AG04450 (cell line): Measurements from ENCODE around the gene CASP7. TPM values are rescaled to one million over a fixed set of nuclear protein-coding genes. Genes with fewer than 3 reads are reported as not detected.

Experiments used
- CTCF ChIA-PET: fragments of 300-600, 350-600 bp; formaldehyde crosslinking; extraction: SDS; loops from one replicate; lab custom pipeline; 2022; ENCODE audit warnings: antibody characterized with exemption, inconsistent platforms; lab: Charles Lee
- POLR2A ChIA-PET: fragments of 350-600 bp; formaldehyde crosslinking; extraction: SDS; loops from one replicate; lab custom pipeline; 2021; ENCODE audit warnings: antibody characterized with exemption, inconsistent platforms; lab: Yijun Ruan, JAX
- DNase-seq: peaks from one replicate; pipeline ENCODE4 v3.0.0-alpha.2; 2011; ENCODE audit warnings: low read depth, low spot score
- H3K27ac ChIP-seq: one replicate; pipeline ENCODE4 v1.5.1; 2012; ENCODE audit warnings: low read depth, low read length, control low read depth
- H3K27me3 ChIP-seq: one replicate; pipeline ENCODE4 v1.6.0; 2012; ENCODE audit warnings: low read length; ENCODE audit not compliant: control insufficient read depth, insufficient read depth
- H3K4me3 ChIP-seq: 2 replicates; pipeline ENCODE4 v1.5.1; 2011; ENCODE audit warnings: mild to moderate bottlenecking, low read depth, low read length, control low read depth
- H3K9me3 ChIP-seq: 2 replicates; pipeline ENCODE4 v1.5.1; 2012; ENCODE audit warnings: low read length; ENCODE audit not compliant: control insufficient read depth, insufficient read depth
- polyA plus RNA-seq: library from polyadenylated mRNA; depleted of rRNA; stranded (reverse); fragments of >200 nt; gene quantifications from 2 replicates; pipeline ENCODE4 v1.2.3, GENCODE V29; 2011
- TF ChIP-seq, protein P1 (sequence below): IDR thresholded peaks from 2 replicates; pipeline ENCODE4 v1.5.1; 2011; ENCODE audit warnings: low read depth, low read length, control low read depth, inconsistent platforms

The CASP7 gene
- polyA plus RNA-seq, 1 experiment = 33.7 TPM

DNA sequence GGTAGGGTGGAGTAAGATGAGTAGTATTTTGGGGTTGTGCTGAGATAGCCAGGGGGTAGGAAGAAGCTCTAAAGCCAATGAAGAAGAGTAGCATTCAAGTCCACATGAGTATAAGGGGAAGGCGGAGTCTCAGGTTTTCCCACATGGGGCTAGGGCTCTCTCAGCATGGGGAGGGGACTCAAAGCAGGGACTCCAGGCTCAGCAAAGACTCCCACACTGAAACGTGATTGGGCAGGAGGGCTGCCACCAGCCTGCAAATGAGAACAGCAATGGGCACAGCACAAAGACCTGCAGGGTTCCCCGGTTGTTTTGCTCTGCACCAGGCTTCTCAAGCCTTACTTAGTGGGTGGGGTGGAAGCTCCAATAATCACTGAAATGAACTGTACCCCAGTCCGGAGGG is 14.4 kb upstream of the CASP7 start:
- Histone ChIP-seq H3K27me3 (no peaks in the 10 kb centered on the region), H3K9me3 (peaks cover 2% of the 10 kb centered on the region; the same call in 1 of the 2 replicates), H3K27ac (no peak overlapping the region), H3K4me3 (no peak overlapping the region)
- CTCF ChIA-PET = interaction anchor here (1.3 kb wide), 1 partner anchor 14 kb away, joined by 10 read pairs; no protein-coding TSS in a partner anchor
- no peak for DNase-seq
- POLR2A ChIA-PET = no interaction called here
- TF ChIP-seq, protein P1, sequence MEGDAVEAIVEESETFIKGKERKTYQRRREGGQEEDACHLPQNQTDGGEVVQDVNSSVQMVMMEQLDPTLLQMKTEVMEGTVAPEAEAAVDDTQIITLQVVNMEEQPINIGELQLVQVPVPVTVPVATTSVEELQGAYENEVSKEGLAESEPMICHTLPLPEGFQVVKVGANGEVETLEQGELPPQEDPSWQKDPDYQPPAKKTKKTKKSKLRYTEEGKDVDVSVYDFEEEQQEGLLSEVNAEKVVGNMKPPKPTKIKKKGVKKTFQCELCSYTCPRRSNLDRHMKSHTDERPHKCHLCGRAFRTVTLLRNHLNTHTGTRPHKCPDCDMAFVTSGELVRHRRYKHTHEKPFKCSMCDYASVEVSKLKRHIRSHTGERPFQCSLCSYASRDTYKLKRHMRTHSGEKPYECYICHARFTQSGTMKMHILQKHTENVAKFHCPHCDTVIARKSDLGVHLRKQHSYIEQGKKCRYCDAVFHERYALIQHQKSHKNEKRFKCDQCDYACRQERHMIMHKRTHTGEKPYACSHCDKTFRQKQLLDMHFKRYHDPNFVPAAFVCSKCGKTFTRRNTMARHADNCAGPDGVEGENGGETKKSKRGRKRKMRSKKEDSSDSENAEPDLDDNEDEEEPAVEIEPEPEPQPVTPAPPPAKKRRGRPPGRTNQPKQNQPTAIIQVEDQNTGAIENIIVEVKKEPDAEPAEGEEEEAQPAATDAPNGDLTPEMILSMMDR = no peak

DNA sequence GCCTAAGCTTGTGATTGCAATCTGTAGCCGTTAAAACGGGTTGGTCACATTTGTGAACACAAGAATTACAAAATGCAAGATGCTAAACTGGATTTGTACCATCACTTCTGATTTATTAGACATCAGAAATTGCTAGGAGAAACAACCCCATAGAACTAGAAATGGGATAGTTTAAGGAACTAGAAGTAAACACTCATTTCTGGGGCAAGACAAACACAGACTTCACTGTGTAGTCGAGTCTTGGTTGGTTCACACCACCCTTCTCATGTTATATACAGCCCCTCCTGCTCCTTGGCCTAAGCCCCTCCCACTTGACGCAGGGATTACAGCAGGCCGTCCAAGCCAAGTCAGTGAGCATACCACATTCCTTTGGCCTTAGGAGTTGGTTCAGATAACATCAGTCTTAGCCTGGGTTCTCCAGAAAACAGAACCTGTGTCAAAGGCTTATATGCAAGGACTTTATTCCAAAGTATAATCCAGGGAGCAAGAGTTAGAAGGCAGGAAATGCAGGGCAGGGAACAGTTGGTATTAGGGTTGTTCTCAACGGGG is 13.8 kb upstream of the CASP7 start:
- TF ChIP-seq, protein P1 = no peak
- Histone ChIP-seq H3K4me3 (no peak overlapping the region), H3K27me3 (peaks cover 3% of the 10 kb centered on the region), H3K27ac (no peak overlapping the region), H3K9me3 (peaks cover 5% of the 10 kb centered on the region; the same call in 1 of the 2 replicates)
- CTCF ChIA-PET = no interaction called here
- peak; percentile 68 for DNase-seq
- POLR2A ChIA-PET = no interaction called here

DNA sequence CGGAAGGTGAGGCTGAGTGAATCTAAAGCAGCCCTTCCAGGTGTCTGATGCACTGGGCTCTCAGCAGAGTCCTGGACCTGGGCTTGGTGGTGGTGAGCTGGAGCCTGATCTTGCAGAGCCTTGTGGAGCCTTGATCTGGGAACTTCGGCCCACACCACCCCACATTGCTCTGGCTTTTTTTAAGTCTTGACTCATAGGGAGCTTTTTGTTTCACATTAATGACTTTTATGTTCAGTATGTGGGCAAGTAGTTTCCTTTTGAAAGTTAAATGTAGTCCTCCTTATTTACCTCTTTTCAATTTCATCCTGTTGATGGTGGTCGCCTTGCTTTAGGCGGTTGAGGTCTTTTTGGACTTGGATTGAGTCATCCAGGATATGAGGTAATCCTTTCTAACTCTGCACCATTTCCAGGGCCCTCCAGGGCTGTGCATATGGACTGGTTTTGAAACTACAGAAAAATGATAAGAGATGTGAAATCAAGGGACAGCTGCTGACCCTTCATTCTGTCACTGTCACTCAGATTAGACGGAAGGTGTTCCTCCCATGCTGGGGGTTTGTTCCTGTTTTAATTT is 12.9 kb upstream of the CASP7 start:
- H3K9me3 ChIP-seq = peaks cover 7% of the 10 kb centered on the region; the same call in 1 of the 2 replicates
- peaks cover 8% of the 10 kb centered on the region for H3K27me3 ChIP-seq
- DNase-seq = no peak
- TF ChIP-seq, protein P1 = no peak
- ChIA-PET CTCF (interaction anchor here (1.3 kb wide), 1 partner anchor 12 kb away, joined by 3 read pairs; no protein-coding TSS in a partner anchor), POLR2A (no interaction called here)
- no peak overlapping the region for H3K27ac ChIP-seq
- H3K4me3 ChIP-seq = no peak overlapping the region

DNA sequence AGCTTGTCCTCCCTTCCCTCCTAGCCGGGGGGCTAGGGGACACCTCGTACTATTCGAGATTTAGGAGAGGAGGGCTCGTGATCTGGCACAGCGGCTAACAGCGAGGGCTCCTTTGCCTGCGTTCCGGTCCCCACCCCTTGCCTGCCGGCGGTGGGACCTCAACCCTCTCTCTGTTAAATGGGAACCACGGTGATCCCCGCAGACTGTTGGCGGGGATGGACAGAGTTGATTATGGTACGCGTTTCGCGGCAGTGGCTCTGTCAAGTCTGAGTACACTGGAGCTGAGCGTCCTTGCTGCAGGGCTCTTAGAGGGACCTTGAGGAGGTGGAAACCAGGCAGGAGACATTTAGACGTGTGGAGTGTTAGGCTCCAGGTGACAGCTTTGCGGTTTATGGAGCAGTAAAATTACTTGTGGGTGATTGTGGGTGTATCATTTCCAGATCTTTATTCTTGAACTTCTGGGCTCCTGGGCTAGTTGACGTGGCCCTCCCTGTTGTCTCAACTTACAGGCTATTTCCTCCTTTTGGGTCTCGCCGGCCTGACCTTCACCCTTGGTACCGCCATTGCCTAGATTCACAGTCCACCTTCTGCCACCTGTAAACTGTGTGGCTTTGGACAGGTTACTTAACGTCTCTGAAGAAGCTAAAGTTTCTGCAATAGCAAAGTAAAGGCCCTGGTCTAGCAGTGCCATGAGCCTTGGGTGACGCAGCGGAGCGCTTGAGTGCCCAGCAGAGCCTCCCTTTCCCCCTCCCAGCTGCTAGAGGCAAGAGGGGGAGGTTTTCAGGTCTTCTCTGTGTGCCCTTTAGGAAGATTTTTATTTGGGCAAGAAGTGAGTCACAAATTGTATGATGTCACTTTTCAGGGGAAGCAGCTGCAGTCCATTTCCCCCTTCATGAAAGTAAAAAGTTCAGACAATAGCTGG is 739 bp downstream of the CASP7 start:
- peak; percentile 37 for DNase-seq
- Histone ChIP-seq H3K27me3 (no peaks in the 10 kb centered on the region), H3K27ac (peak overlapping the region; percentile 89), H3K9me3 (no peaks in the 10 kb centered on the region; the same call in 1 of the 2 replicates), H3K4me3 (peak overlapping the region; percentile 98)
- POLR2A ChIA-PET = interaction anchor here (1.3 kb wide), 1 partner anchor 28 kb away, joined by 3 read pairs; no protein-coding TSS in a partner anchor
- TF ChIP-seq, protein P1 = no peak
- CTCF ChIA-PET = interaction anchor here (1.2 to 1.5 kb wide), 4 partner anchors 18 to 27 kb away, joined by 3 to 5 read pairs (median 4); no protein-coding TSS in a partner anchor
